T47D (cell line): ENCODE measurements around the gene HOMER2.
"Not testable (repeated sequence)": the region's sequence is repeated elsewhere in the genome, so short reads cannot be mapped to it uniquely, and the experiment has no call there.

Experiments used
- DNase-seq, 2 experiments: peaks; one replicate each; pipeline versions ENCODE4 v3.0.0 to v3.0.0-alpha.2; 2011 to 2012; ENCODE audit warnings: low read depth in 1 of 2, low spot score in 1 of 2
- JUND ChIP-seq: IDR thresholded peaks from 2 replicates; pipeline ENCODE4 v1.6.1; 2012; ENCODE audit warnings: low read depth
- in situ Hi-C: cut with HindIII; loops from 2 replicates; pipeline ENCODE4 v1.10.0; 2016; ENCODE audit warnings: low sequenced_read_pairs, low pct_unique_long_range_greater_than_20kb

The HOMER2 gene

DNA sequence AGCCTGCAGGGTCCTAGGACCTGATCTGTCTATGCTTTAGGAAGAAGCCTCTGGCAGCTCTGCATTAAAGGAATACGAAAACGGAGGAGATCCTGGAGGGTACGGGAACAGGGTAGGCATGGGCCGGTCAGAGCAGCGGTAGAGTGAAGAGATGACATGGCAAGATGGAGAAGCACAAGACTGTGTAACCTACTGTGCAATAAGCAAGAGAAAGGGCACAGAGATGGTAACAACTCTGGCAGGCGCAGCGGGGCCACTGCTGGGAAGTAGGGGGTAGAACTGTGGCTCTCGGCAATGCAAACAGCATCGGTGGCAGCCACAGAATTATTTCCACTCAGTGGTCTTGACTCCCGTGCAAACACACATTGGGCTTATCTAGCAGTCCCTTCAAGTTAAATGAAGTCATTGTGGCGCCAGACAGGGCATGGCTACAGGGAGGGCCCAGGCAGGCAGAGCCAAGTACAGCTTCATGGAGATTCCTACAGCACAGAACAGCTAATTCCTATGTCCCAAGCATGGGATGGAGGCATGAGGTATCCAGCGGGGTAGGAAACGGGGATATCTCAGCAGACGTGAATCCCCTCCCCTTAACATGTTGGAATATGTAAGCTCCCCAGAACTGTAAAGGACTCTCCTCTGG, 114.3 kb downstream of the HOMER2 start:
- DNase-seq: no peak
- TF ChIP-seq JUND: no peak
- in situ Hi-C loops: no loop called here

DNA sequence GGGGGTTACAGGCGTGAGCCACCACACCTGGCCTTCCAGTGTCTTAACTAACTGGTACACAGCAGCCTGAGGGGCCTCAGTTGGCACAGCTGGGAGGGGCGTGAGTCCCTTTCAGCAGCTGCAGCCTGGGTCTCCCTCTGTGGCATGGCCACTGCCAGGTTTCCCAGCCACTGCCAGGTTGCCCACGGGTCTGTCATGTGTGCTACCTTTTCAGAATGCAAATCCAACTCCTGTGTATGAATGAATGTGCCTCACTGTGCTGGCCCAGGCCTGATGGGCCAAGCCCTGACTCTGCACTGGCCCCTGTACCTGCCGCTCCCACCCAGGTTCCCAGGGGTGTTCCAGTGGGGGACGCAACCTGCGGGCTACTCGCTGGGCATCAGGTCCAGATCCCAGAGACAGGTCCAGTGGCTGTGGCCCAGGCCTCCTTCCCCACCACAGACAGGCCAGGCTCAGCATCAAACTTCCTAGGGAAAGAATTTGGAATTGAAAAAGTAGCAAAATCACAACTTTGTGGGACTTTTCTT, 117.1 kb downstream of the HOMER2 start:
- no peak for DNase-seq
- TF ChIP-seq JUND: no peak
- in situ Hi-C loops: no loop called here

- in situ Hi-C loops: no loop called here
- no peak for TF ChIP-seq JUND
Measured at GRCh38 chr15:82833362-82833682, 119.2 kb downstream of the HOMER2 start.

DNA sequence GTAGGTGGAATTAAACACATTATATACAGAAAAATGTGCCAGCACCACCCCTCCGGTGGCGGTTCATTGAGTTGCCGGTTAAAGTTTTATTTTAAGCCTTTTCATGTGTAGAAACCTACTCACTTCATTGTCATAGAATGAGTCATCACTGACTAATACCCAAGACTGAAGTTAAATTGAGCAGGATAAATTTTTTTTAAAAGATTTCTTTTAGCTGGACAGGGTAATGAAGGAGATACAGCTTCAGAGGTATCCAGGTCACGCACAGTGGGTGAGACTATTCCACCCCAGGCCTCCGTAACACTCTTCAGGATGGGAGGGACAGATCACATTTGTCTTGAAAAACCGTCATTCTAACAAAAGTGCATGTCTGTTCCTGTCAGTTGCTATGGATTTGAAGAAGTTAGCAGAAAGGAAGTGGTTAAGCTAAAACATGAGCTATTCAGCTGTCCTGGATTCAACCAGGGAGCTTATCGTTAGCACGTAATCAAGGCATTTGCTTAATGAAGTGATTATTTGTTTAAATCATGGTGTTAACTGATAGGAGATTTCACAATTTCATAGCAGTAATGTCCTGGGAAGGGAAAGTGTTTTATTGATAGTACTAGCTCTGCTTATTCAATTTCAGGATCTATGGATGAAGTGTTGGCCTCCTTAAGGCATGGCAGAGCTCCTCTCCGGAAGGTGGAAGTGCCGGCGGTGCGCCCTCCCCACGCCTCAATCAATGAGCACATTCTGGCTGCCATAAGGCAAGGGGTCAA, 119.7 kb downstream of the HOMER2 start:
- TF ChIP-seq JUND: no peak
- DNase-seq: no peak
- in situ Hi-C loops: no loop called here

More at GRCh38 chr15:82833362-82833682, 119.2 kb downstream of the HOMER2 start:
- DNase-seq: no peak

GRCh38 chr15:82831894-82832600, 120.5 kb downstream of the HOMER2 start:
- DNase-seq: no peak
- no peak for TF ChIP-seq JUND
- in situ Hi-C loops: no loop called here

GRCh38 chr15:82830427-82831173, 121.9 kb downstream of the HOMER2 start:
- in situ Hi-C loops: no loop called here
- TF ChIP-seq JUND: no peak
- no peak for DNase-seq

DNA sequence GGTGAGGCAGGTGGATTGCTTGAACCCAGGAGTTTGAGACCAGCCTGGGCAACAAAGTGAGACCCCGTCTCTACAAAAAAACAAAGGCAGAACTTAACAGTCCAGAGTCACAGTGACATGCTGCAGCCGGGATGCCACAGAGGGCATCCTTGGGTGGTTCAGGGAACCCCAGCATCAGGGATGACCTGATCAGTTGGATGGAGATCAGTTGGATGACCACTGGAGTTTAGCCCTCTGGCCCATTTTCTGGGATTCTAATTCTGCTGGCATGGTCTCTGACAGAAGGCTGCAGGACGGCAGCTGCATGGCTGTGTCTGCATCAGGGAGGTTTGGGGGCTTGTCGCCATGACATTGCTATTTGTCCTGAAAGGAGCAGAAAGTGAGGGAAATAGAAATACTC, 123.3 kb downstream of the HOMER2 start:
- in situ Hi-C loops: no loop called here
- no peak for DNase-seq
- no peak for TF ChIP-seq JUND

DNA sequence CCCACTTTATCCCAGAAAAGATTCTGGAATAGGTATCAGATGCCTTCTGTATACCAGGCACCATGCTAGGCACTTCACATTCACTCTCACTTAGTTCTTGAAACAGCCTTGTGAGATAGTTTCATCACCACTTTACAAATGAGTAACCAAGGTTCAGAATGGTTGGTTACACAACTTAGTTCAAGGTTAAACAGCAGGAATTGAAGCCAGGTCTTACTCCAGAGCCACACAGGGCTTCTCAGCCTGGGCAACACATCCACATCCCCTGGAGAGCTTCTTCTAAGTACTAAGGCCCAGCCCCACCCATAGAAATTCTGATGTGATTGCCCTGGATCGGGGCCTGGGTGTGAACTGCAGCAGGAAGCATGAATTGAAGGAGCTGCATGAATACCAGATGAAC, 124.4 kb downstream of the HOMER2 start:
- in situ Hi-C loops: no loop called here
- no peak for DNase-seq
- no peak for TF ChIP-seq JUND

DNA sequence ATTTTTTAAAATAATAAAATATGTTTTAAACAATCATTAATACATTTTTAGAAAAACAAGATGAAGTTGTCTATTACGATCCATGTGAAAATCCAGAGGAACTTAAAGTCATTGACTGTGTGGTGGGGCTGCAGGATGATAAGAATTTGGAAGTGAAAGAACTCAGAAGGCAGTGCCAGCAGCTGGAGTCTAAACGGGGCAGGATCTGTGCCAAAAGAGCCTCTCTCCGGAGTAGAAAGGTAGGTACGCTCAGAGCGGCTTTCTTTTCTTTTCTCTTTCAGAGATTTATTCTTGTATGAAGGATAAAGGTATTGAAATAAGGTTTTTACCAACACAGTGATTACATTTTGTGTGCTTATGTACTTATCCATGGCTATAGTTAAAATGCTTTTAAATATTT, 129.5 kb downstream of the HOMER2 start:
- in situ Hi-C loops: no loop called here
- TF ChIP-seq JUND: no peak
- no peak for DNase-seq

DNA sequence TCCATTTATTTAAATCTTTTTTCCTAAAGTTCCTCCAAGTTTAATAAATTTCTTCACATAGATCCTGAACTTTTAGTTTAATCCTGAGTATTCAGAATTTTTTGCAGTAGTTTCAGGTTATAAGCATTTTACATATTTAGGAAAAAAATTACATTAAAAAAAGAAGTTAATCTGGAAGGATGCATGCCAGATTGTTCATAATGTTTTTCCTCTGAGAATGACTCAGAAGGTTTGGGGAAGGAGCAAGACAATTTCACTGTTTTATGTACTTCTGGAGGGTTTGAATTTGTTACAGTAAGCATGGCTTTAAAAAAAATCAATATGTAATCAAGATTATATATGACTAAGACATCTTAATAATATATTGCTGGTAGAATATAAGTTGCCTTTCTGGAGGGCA, 130.7 kb downstream of the HOMER2 start:
- DNase-seq: not testable (repeated sequence)

DNA sequence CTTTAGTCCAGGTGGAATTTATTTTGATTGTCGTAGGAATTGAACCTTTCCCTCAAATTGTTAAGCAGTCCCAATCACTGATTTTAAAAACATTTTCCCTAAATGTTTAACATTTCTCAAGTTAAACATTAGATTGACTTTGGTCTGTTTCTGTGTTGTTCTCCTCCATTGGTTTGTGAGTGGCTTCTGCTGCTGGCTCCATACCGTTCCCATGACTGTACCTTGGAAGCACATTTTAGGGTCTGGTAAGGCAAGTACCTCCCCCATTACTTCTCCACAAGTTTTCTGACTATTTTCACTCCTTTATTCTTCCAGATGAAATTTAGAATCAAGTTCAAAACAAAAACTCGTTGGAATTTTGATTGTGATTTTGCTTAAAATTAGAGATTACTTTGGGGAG, 131.1 kb downstream of the HOMER2 start:
- in situ Hi-C loops, DNase-seq: not testable (repeated sequence)

More for the DNA sequence above, 130.7 kb downstream of the HOMER2 start:
- in situ Hi-C loops: not testable (repeated sequence)

DNA sequence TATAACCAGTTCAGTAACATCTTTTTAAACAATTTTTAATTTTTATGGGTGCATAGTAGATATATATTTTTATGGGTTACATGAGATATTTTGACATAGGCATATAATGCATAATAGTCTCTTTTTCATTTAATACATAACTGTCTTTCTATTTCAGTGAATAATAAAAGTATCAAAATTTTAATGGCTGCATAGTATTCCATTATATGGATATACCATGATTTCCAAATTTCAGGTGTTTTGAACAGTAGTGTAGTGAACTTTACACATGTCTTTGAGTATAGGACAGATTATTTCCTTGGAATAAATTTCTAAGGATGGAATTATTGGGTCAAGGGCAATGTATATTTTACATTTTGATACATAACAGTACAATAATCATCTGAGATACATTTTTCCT, 132.4 kb downstream of the HOMER2 start:
- DNase-seq: no peak
- no peak for TF ChIP-seq JUND
- in situ Hi-C loops: no loop called here
